ENCODE results near the gene DDX10.
"Not testable (repeated sequence)": the region's sequence is repeated elsewhere in the genome, so short reads cannot be mapped to it uniquely, and the experiment has no call there.

The DDX10 gene

DNA sequence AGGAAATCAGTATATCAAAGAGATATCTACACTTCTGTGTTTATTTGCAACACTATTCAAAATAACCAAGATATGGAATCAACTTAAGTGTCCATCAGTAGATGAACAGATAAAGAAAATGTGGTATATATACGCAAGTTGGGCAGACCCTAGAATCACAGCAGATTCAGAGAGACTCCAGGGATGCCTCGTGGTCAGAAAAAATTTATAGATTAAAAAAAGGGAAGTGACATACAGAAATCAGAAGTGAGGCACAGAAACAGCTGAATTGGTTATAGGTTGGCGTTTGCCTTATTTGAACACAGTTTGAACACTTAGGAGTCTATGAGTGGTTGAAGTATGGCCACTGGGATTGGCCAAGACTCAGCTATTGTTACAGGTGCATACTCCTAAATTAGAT is 10.8 kb upstream of the DDX10 start:
- not testable (repeated sequence) for DNase-seq (ENCODE audit: low read depth in 1 of 2, low spot score in 1 of 2)

DNA sequence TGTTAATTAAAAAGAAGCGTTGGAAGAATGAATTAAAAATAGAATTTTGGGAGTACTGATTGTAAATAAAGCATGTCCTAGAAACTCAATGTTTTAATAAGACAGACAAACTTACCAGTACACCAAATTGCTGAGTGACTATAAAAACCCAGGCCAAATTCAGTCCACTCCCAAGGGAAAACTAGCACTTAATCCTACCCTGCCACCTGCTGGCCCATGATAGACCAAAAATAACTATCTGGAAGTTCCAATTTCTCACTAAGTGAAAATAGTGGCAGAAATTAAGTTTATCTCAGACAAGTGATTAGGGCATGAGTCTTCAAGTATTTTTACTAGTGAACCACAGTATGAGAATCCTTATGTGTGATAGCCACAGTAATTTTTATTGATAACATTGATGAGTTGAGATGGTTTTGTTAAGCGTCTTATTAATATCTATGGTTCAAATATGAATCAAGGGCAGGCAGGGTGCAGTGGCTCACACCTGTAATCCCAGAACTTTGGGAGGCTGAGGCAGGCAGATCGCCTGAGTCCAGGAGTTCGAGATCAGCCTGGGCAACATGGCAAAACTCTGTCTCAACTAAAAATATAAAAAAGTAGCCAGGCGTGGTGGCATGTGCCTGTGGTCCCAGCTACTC is 9.8 kb upstream of the DDX10 start:
- DNase-seq (ENCODE audit: low read depth in 1 of 2, low spot score in 1 of 2): no peak

DNA sequence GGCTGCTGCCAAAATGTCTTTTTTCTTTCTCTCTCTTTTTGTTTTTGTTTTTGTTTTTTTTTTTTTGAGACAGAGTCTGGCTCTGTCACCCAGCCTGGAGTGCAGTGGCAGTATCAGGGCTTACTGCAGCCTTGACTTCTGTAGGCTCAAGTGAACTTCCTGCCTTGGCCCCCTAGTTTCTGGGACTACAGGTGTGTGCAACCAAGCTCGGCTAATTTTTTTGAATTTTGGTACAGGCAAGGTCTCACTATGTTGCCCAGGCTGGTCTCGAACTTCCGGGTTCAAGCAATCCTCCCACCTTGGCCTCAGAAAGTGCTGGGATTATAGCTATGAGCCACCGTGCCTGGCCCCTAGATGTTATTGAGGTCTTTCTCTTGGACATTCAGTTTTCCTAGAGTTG is 2.2 kb upstream of the DDX10 start:
- DNase-seq (ENCODE audit: low read depth in 1 of 2, low spot score in 1 of 2): no peak

DNA sequence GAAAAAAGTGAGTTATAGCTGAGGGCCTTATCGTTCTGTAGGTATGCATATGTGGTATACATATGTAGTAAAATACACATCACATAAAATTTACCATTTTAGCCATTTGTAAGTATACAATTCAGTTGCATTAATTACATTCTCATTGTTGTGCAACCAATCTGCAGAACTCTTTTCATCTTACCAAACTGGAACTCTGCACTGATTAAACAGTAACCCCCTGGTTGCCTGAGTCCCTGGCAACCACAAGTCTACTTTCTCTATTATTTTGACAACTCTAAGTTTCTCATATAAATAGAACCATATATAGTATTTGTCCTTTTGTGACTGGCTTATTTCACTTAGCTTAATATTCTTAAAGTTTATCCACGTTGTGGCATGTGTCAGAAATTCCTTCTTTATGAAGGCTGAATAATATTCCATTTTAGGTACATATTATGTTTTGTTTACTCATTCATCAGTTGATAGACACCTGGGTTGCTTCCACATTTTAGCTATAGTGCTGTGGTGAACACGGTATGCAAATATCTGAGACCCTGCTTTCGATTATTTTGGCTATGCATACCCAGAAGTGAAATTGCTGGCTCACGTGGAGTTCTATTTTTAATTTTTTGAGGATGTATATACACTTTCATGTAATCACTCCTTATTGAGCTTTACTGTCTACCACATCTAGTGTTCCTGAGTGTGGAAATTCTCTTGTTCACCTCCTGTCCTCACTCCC is 1.6 kb upstream of the DDX10 start:
- no peak for DNase-seq (ENCODE audit: low read depth in 1 of 2, low spot score in 1 of 2)

DNA sequence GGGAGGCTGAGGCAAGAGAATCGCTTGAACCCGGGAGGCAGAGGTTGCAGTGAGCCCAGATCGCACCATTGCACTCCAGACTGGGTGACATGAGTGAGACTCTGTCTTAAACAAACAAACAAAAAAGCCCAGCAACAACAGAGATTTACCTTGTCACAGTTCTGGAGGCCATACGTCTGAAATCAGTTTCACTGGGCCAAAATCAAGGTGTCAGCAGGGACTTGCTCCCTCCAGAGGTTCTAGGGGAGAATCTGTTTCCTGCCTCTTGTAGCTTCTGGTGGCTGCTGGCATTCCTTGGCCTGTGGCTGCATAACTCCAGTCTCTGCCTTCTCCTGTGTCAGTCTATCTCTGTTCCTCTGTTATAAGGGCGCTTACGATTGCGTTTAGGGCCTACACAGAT is 1.5 kb downstream of the DDX10 start:
- no peak for DNase-seq (ENCODE audit: low read depth in 1 of 2, low spot score in 1 of 2)

DNA sequence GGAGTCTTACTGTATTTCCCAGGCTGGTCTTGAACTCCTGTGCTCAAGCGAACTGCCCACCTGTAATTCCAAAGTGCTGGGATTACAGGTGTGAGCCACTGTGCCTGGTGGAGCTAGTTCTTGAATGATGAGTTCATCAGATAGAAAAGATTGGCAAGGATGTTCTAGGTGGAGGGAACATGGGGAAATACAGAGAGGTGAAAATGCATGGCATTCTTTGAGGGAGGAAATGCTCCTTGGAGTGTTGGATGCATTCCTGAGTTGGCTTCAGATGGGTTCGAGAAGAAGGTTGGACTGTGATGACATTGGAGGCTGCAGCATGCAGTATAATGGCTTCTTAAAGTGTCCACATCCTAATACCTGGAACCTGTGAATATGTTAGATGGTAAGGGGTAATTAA is 4.4 kb downstream of the DDX10 start:
- DNase-seq (ENCODE audit: low read depth in 1 of 2, low spot score in 1 of 2): no peak

DNA sequence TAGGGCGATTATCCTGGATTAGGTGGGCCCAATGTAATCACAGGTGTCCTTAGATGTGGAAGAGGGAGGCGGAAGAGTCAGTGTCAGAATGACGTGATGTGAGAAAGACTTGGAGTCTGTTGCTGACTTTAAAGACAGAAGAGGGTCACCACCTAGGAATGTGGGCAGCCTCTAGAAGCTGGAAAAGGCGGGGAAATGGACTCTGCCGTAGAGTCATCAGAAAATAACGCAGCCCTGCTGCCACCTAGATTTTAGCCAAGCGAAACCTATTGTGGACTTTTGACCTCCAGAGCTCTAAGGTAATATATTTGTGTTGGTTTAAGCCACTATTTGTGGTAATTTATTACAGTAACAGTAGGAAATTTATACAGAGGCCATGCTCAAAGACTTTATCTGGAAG is 4.8 kb downstream of the DDX10 start:
- DNase-seq (ENCODE audit: low read depth in 1 of 2, low spot score in 1 of 2): no peak

DNA sequence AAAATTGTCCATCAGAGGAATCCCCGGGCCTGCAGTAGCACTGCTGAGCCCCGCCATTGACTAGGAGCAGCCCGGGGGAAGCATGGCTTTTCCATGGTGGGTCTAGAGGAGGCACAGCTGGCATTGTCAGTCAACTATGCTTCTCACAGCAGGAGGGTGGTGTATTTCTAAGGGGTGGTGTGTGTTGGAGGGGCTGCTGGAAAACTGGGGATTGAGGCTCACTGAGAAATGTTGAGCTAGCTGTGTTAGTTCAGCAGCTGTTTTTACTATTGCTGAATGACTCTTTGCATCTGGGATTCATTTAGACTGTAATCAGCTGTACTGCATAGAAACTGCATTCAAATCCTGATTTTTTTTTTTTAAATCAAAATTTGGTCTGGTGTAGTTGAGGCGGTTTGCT is 5.6 kb downstream of the DDX10 start:
- DNase-seq (ENCODE audit: low read depth in 1 of 2, low spot score in 1 of 2): no peak

DNA sequence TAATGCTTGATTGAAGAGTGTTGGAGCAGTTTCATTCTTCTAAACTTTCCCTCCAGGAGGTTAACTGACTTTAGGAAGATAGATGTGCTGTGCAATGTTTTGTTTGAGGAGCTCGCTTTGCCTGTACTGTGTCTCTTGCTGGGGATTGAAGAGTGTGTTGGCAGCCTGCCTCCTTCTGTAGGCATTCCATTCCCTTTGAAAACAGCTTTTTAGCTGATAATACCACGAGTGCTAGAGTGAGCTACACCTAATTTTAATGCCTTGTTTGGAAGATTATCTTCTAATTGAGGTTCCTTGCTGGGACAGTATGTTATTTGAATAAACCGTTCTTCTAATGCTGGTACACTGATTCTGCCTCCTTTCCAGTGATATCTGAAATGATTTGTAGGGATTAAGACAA is 7.2 kb downstream of the DDX10 start:
- no peak for DNase-seq (ENCODE audit: low read depth in 1 of 2, low spot score in 1 of 2)

DNA sequence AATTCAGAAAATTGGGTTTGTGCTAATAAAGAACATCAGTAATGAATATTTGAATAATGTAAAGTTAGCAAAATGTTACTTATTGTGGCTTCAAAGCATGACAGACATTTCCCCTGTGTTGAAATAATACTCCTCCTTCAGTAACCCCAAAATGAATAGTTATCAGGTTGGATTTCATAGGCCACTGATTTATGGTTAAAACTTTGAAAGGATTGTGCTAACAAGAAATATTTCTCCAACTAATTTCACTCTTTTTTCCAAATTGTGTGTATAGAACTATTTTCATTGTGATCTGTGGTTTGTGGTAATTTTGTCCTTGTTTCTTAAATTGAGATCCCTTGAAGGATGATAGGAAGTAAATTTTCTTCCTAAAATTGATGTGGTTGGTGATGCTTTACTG is 7.9 kb downstream of the DDX10 start:
- DNase-seq (ENCODE audit: low read depth in 1 of 2, low spot score in 1 of 2): no peak

DNA sequence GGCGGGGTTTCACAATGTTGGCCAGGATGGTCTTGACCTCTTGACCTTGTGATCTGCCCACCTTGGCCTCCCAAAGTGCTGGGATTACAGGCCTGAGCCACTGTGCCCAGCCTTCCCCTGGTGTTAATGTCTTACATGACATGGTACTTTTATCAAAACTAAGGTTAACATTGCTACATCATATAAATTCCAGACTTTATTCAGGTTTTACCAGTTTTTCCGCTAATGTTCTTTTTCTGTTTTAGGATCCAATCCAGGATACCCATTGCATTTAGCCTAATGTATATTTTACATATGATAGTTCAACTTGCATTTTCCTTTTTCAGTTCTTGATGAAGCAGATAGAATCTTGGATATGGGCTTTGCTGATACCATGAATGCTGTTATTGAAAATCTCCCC is 14.2 kb downstream of the DDX10 start:
- no peak for DNase-seq (ENCODE audit: low read depth in 1 of 2, low spot score in 1 of 2)

DNA sequence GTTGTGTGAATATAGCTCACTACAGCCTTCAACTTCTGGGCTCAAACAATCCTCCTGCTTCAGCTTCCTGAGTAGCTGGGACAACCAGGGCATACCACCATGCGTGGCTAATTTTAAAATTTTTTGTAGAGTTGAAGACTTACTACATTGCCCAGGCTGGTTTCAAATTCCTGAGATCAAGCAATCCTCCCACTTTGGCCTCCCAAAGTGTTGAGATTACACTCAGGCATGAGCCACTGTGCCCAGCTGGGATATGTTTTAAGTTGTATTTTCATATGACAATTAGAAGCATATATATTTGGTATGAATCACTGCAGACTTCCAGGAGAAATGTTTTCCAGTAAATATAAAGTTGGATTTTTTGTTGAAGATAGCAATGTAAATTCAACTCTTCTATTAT is 15.4 kb downstream of the DDX10 start:
- DNase-seq (ENCODE audit: low read depth in 1 of 2, low spot score in 1 of 2): no peak

DNA sequence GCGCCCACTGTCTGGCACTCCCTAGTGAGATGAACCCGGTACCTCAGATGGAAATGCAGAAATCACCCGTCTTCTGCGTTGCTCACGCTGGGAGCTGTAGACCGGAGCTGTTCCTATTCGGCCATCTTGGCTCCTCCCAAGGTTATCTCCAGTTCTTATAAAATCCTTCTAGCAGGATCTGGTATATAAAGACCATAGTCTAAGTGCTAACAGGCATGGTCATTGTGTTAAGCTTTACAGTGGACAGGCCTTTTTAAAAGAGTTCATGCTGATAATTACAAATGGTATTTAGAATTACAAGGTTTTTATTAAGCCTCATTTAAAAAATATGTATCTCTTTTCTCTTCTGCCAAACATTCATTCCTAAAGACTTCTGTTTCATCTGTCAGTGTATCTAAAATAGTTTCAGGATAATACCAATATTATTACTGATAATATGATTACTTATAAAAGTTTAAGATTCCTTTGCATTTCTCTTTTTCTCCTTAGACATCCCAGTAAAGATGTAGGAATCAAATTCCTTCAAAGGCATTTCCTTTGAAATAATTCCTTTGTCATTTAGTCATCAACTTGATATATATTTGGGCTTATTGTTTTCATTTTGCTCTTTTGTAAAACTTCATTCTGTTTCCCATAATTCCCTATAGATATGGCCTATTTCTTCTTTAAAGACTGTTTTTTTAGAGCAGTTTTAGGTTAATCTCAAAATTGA is 20.7 kb downstream of the DDX10 start:
- no peak for DNase-seq (ENCODE audit: low read depth in 1 of 2, low spot score in 1 of 2)

DNA sequence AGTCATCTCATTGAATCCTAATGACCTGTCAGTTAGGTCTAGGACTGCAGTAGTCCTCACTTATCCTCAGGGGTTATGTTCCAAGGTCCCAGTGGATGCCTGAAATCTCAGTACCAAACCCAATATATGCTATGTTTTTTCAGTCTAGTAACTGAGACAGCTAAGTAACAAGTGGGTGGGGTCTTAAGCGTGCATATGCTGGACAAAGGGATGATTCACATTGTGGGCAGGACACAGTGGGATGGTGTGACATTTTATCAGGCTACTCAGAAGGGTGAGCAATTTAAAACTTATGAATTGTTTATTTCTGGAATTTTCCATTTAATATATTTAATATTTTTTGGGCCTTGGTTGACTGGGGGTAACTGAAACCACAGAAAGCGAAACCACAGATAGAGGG is 29.0 kb downstream of the DDX10 start:
- DNase-seq (ENCODE audit: low read depth in 1 of 2, low spot score in 1 of 2): no peak

DNA sequence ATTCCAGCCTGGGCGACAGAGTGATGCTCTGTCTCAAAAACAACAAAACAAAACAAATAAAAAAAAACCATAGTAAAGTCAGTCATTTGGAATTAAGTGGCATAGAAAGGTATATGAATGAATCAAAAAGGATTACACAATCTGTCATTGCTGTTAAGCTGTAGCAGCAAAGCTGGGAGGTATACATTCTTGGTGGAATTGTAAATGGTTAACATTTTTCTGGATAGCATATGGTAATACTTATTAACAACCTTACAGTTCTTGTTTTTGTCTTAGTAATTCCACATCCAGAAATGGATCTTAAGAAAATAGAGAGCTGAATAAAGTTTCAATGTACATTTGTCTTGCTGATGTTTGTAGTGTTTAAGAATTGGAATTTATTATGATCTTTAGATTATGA is 30.0 kb downstream of the DDX10 start:
- no peak for DNase-seq (ENCODE audit: low read depth in 1 of 2, low spot score in 1 of 2)

DNA sequence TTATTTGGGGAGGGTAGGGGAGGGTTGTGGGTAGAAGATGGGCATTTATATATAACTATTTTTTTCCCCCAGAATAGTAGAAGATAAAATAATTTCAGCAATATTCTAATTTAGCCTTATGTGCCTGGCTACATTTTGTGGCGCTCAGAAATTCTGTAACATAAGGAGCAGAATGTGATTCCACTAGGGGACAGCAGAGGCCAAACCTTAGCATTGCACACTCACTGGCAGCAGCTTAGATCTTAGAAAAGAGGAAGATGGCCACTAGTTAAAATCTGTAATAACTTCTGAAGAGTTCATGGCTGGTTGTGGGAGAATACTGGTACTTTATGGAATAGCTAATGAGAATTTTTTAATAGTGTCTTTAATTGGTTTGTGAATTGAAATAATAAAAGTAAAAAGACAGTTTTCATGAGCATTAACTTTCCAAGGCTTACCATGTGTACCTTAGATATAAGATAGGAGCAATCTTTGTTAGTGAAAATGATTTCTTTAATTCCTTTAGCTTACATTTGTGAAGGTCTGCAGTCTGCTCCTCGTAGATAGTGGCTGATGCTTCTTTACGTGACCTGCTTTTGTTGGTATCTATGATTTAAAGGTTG is 33.1 kb downstream of the DDX10 start:
- DNase-seq (ENCODE audit: low read depth in 1 of 2, low spot score in 1 of 2): no peak

DNA sequence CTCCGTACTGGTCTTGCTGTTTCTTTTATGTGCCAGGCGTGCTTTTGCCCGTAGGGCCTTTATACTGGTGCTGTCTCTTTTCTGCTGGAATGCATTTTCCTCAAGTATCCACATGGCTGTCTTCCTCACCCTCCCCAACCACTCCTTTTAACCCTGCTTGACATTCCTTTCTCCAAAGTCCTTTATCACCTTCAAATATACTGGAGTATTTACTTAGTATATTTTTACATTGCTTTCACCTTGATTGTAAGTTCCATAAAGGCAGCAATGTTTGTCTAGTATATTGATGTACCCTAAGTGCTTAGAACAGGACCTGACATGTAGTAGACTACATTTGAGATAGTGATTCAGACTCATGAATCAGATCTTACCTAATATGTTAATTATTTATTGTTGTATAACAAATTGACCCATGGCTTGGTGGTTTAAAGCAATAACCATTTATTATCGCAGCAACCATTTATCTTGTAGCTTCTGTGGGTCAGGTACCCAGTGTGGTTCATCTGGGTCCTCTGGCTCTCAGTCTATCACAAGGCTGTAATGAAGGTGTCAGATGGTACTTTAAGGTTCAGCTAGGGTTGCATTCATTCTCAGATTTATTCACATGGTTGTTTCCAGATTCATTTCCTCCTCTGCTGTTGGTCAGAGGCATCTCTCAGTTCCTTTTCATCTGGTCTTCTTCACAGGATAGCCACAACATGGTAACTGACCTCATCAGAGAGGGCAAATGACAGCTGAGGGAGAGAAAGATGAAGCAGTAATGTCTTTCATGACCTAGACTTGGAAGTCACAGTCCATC is 34.2 kb downstream of the DDX10 start:
- DNase-seq (ENCODE audit: low read depth in 1 of 2, low spot score in 1 of 2): no peak

DNA sequence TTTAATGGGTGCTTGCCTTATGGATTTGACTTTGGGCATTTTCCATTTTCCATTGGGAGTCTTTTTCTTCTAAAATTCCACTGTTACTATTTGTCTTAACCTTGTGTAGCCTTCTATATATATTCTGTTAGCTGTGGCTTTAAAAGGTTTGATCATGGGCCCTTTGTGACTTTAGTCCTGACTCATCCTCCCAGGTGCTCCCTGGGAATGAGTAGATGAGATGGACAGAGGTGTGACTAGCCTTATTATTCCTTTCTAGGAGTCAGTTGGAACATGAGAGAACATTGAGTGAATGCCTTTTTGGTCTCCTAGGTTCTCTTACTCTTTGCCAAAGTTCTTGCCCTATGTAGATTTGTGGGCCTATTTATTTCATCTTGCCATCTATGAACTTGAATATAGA is 39.0 kb downstream of the DDX10 start:
- no peak for DNase-seq (ENCODE audit: low read depth in 1 of 2, low spot score in 1 of 2)

DNA sequence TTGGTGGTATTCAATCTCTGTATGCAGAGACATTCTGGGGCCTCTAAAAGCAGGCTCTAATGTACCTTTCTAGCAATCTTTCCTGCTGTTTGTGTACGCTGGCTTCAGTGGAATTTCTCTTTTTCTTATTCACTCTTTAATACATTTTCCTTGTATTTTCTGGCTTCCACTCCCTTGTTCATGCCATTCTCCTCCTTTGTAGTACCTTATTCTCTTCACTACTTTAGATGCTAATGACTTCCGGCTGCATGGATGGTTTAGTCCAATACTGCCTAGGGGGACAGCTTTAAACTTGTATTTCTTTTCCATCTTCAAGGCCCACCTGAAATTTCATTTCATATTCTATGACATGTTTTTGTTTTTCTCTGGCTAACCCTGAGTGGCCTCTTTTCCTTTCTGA is 40.2 kb downstream of the DDX10 start:
- DNase-seq (ENCODE audit: low read depth in 1 of 2, low spot score in 1 of 2): no peak

DNA sequence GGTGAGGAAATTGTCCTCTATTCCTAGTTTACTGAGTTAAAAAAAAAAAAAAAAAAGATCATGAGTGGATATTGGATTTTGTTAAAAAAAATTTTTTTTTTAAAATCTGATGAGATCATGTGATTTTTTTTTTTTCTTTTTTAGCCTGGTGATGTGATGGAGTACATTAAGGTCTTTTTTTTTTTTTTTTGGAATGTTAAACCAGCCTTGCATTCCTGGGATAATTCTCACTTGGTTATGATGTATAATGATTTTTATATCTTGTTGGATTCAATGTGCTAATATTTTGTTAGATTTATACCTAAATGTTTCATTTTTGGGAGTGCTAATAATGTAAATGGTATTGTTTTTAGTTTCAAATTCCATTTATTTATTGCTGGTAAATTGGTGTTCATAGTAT is 43.3 kb downstream of the DDX10 start:
- DNase-seq (ENCODE audit: low read depth in 1 of 2, low spot score in 1 of 2): no peak

DNA sequence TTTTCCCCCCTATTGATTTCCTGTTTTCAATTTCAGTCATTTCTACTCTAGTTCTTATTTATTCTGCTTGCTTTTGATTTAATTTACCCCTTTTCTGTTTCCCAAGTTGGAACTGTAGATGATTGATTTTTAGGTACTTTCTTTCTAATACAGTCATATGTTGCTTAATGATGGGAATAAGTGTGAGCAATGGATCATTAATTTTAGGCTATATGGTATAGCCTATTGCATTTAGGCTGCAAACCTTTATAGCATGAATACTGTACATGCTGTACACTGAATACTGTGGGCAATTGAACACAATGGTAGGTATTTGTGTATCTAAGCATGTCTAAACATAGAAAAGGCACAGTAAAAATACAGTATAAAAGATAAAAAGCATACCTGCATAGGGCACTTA is 44.9 kb downstream of the DDX10 start:
- no peak for DNase-seq (ENCODE audit: low read depth in 1 of 2, low spot score in 1 of 2)

Measured in activated T-helper 1 cell treated with anti-CD3 and anti-CD28 coated beads, Interleukin-2, amount 50 U/mL, for 16 hours (primary cell).